ENCODE results near the gene LILRA6. TPM values are rescaled to one million over a fixed set of nuclear protein-coding genes. Genes with fewer than 3 reads are reported as not detected.

Gene LILRA6
- total and polyA plus RNA-seq, 2 of the 8 experiments (the other 6 are each of a cell fraction or from before 2014, with no cell fraction given): not detected

DNA sequence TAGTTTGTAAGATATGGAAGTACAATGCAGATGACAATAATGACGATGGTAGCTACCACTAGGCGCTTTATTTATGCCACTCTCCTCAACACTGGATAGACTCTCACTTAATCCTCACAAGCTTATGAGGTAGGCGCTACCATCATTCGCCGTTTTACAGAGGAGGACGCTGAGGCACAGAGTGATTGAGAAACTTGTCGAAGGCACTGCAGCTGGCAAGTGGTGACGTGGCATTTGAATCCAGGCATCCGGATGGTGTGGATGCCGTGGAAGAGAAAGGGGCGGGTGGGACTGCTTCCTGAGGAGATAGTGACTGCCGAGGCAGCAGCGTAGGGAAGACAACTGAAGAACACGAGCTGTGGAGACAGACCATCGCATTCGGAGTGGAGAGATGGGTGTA lies 43.2 kb downstream of the LILRA6 start (continued):
- no peak for TF ChIP-seq JUN (IDR thresholded peaks at IDR 0.05; ENCODE audit: low read depth, low read length)
